H1 (cell line): ENCODE data around the gene CHRDL2. TPM values are rescaled to one million over a fixed set of nuclear protein-coding genes. Genes with fewer than 3 reads are reported as not detected.

Source experiments
- BCL11A ChIP-seq, 2 experiments: IDR thresholded peaks; one replicate each; pipeline ENCODE4 v1.6.1; 2011; ENCODE audit warnings: low read depth in 2 of 2, low read length in 2 of 2, mild to moderate bottlenecking in 2 of 2
- EP300 ChIP-seq, 2 experiments: IDR thresholded peaks; 1 replicate in 1 of 2; 2 replicates in 1 of 2; pipeline ENCODE4 v1.6.1; 2011 to 2012; ENCODE audit warnings: low read depth in 2 of 2, low read length in 2 of 2, mild to moderate bottlenecking in 2 of 2, borderline replicate concordance in 1 of 2, inconsistent platforms in 1 of 2, moderate library complexity in 1 of 2
- JUN ChIP-seq: IDR thresholded peaks from 2 replicates; pipeline ENCODE4 v1.6.1; 2011; ENCODE audit warnings: low read depth, mild to moderate bottlenecking, improper control_type of control experiment, low read length
- JUND ChIP-seq: IDR thresholded peaks from 2 replicates; pipeline ENCODE4 v1.6.1; 2011; ENCODE audit warnings: mild to moderate bottlenecking, improper control_type of control experiment, low read length
- NANOG ChIP-seq: IDR thresholded peaks from 2 replicates; pipeline ENCODE4 v1.6.1; 2011; ENCODE audit warnings: low read length, low read depth, mild to moderate bottlenecking, inconsistent platforms; ENCODE audit not compliant: insufficient read depth, poor library complexity, severe bottlenecking
- SIX5 ChIP-seq: IDR thresholded peaks from 2 replicates; pipeline ENCODE4 v1.6.1; 2011; ENCODE audit warnings: mild to moderate bottlenecking, low read depth, low read length
- SP2 ChIP-seq: IDR thresholded peaks from 2 replicates; pipeline ENCODE4 v1.6.1; 2012; ENCODE audit warnings: mild to moderate bottlenecking, low read length, inconsistent platforms
- TAF7 ChIP-seq: optimal IDR thresholded peaks from 2 replicates; pipeline ENCODE3; 2011; ENCODE audit warnings: low read depth, mild to moderate bottlenecking, inconsistent platforms, low read length, moderate library complexity, borderline replicate concordance
- TEAD4 ChIP-seq: IDR thresholded peaks from 2 replicates; pipeline ENCODE4 v1.6.1; 2012; ENCODE audit warnings: low read depth, low read length, inconsistent platforms, mixed read lengths
- ZNF274 ChIP-seq: IDR thresholded peaks from 2 replicates; pipeline ENCODE4 v1.7.0; 2012; ENCODE audit warnings: low read length, borderline replicate concordance; ENCODE audit errors: extremely low read depth
- polyA plus RNA-seq, 7 experiments: library from polyadenylated mRNA; depleted of rRNA in 3 of 7; stranded (reverse) in 5 of 7; unstranded in 2 of 7; fragments of >200 nt in 5 of 7; fragments of 200-250 nt in 2 of 7; gene quantifications; 1 replicate in 5 of 7; 2 replicates in 1 of 7; 4 replicates in 1 of 7; pipeline versions ENCODE4 v1.2.1 to v1.2.3, GENCODE V29; 2011 to 2013; ENCODE audit warnings: missing spikeins in 2 of 7, mixed read lengths in 2 of 7
- total RNA-seq: library from RNA; stranded (reverse); fragmentation: NEBNext Ultra II Directional; extraction: Animal tissue kit (Norgen Biotek cat#: 25700); gene quantifications from 2 replicates; pipeline ENCODE4 v1.2.1, GENCODE V29; 2021
- TF ChIP-seq, protein P1 (sequence below): IDR thresholded peaks from 2 replicates; pipeline ENCODE4 v1.6.1; 2012; ENCODE audit warnings: inconsistent platforms
- TF ChIP-seq, protein P2 (sequence below), 3 experiments: IDR thresholded peaks; 1 replicate in 2 of 3; 2 replicates in 1 of 3; pipeline versions ENCODE4 v1.5.1 to v1.6.1; 2011; ENCODE audit warnings: low read length in 3 of 3, mild to moderate bottlenecking in 3 of 3, inconsistent platforms in 2 of 3, low read depth in 1 of 3, moderate library complexity in 1 of 3; ENCODE audit not compliant: insufficient read depth in 1 of 3; ENCODE audit errors: control extremely low read depth in 1 of 3

Gene CHRDL2
- total and polyA plus RNA-seq, 2 of the 8 experiments (the other 6 are each of a cell fraction or from before 2014, with no cell fraction given), result 0.26 to 0.48 TPM

DNA sequence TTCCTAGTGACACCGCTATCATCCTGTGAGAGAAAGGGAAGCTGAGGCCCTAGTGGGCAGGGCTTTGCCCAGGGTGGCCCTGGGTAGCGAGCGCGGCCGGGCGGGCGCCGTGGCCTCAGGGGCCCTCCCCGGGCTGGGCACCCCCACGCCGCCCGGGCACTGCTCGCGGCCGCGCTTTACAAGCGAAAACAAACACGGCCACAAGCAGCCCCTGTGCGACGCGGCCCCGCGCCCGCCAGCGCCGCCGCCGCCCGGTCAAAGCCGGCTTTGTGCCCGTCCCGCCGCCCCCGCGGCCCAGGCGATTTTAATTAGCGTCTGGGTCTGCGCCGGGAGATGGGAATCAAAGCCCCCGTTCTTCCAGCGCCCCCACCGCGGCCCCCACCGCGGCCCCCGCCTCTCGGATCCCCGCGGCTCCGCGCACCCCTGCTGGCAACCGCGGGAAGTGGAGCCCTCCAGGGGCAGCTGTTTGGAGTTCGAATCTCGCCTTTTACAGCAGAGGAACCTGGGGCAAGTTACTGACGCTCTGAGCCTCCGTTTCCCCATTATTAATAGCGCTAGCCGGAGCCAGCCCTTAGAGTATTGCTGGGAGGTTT, 47.9 kb downstream of the CHRDL2 start (continued):
- TF ChIP-seq, protein P1, sequence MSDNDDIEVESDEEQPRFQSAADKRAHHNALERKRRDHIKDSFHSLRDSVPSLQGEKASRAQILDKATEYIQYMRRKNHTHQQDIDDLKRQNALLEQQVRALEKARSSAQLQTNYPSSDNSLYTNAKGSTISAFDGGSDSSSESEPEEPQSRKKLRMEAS, result no peak
- no peak for TF ChIP-seq TAF7
- no peak for TF ChIP-seq NANOG
- TF ChIP-seq BCL11A (IDR thresholded peaks at IDR 0.05; ENCODE audit: low read depth in 2 of 2, low read length in 2 of 2), result no peak
- TF ChIP-seq, protein P2, sequence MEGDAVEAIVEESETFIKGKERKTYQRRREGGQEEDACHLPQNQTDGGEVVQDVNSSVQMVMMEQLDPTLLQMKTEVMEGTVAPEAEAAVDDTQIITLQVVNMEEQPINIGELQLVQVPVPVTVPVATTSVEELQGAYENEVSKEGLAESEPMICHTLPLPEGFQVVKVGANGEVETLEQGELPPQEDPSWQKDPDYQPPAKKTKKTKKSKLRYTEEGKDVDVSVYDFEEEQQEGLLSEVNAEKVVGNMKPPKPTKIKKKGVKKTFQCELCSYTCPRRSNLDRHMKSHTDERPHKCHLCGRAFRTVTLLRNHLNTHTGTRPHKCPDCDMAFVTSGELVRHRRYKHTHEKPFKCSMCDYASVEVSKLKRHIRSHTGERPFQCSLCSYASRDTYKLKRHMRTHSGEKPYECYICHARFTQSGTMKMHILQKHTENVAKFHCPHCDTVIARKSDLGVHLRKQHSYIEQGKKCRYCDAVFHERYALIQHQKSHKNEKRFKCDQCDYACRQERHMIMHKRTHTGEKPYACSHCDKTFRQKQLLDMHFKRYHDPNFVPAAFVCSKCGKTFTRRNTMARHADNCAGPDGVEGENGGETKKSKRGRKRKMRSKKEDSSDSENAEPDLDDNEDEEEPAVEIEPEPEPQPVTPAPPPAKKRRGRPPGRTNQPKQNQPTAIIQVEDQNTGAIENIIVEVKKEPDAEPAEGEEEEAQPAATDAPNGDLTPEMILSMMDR (IDR thresholded peaks at IDR 0.05; ENCODE audit: control extremely low read depth in 1 of 3, insufficient read depth in 1 of 3, low read depth in 1 of 3, low read length in 3 of 3), result peak in 2 of 3 experiments; percentile 9 to 29; a peak in 1 of 4 replicates
- TF ChIP-seq JUND, result no peak
- TF ChIP-seq SP2, result no peak
- TF ChIP-seq SIX5, result no peak
- no peak for TF ChIP-seq ZNF274
- no peak for TF ChIP-seq EP300 (IDR thresholded peaks at IDR 0.05; ENCODE audit: borderline replicate concordance in 1 of 2, low read depth in 2 of 2, low read length in 2 of 2)
- no peak for TF ChIP-seq JUN
- no peak for TF ChIP-seq TEAD4
